ENCODE data around the gene ATE1. TPM values are rescaled to one million over a fixed set of nuclear protein-coding genes. Genes with fewer than 3 reads are reported as not detected.
A peak's percentile ranks its signal among the peaks of the same experiment; 100 is the strongest.

Gene ATE1
- total RNA-seq, 3 donors from 2014 or later (not counting 1 experiment from before 2014, with no cell fraction given): 30.4 to 40.6 (median 30.5) TPM

- Histone ChIP-seq H3K36me3 (ENCODE audit: control insufficient read depth, insufficient read depth, low read length) (peaks cover 3% of the 10 kb centered on the region), H3K27me3 (ENCODE audit: control insufficient read depth, insufficient read depth, low read length) (no peaks in the 10 kb centered on the region), H3K4me1 (ENCODE audit: control insufficient read depth, insufficient read depth, low read length) (no peaks in the 10 kb centered on the region), H3K4me3 (ENCODE audit: low read length) (no peak overlapping the region), H3K27ac (ENCODE audit: low read length) (no peak overlapping the region), H3K9me3 (ENCODE audit: control insufficient read depth, insufficient read depth, low read length) (no peaks in the 10 kb centered on the region)
- DNase-seq (no peak), ATAC-seq (no peak)
- Mint-ChIP-seq H3K36me3 (no peaks in the 10 kb centered on the region), H3K9me3 (no peaks in the 10 kb centered on the region), H3K27ac (no peak overlapping the region), H3K27me3 (ENCODE audit: low read depth in 2 of 2) (no peaks in the 10 kb centered on the region), H3K4me3 (no peak overlapping the region), H3K4me1 (peaks cover 18% of the 10 kb centered on the region in 2 donors)
- WGBS (ENCODE audit: insufficient coverage): 70% methylated on average over 3 of the region's 3 CpGs
- TF ChIP-seq CTCF (IDR thresholded peaks at IDR 0.05): no peak
- intact Hi-C loops (cut with micrococcal nuclease): no loop called here
These were observed 67.0 kb downstream of the ATE1 start for GRCh38 chr10:121860810-121861209.

- Histone ChIP-seq H3K4me3 (ENCODE audit: low read length) (no peak overlapping the region), H3K27ac (ENCODE audit: low read length) (no peak overlapping the region), H3K36me3 (ENCODE audit: control insufficient read depth, insufficient read depth, low read length) (peaks cover 3% of the 10 kb centered on the region), H3K27me3 (ENCODE audit: control insufficient read depth, insufficient read depth, low read length) (no peaks in the 10 kb centered on the region), H3K4me1 (ENCODE audit: control insufficient read depth, insufficient read depth, low read length) (no peaks in the 10 kb centered on the region), H3K9me3 (ENCODE audit: control insufficient read depth, insufficient read depth, low read length) (no peaks in the 10 kb centered on the region)
- TF ChIP-seq CTCF (IDR thresholded peaks at IDR 0.05): no peak
- DNase-seq: no peak
- H3K4me3 Mint-ChIP-seq: no peak overlapping the region
- H3K36me3 Mint-ChIP-seq: peaks cover 7% of the 10 kb centered on the region
- no peaks in the 10 kb centered on the region for H3K9me3 Mint-ChIP-seq
- H3K27me3 Mint-ChIP-seq (ENCODE audit: low read depth in 2 of 2): no peaks in the 10 kb centered on the region
- intact Hi-C loops (cut with micrococcal nuclease): no loop called here
- H3K4me1 Mint-ChIP-seq: peaks cover 0 to 5% of the 10 kb centered on the region in 2 donors
- peak in 1 of 3 donors; percentile 67 for ATAC-seq
- WGBS (ENCODE audit: insufficient coverage): 62% methylated on average over 3 of the region's 4 CpGs
- peak overlapping the region in 1 of 2 donors; percentile 46 for H3K27ac Mint-ChIP-seq
These were observed 72.9 kb downstream of the ATE1 start for GRCh38 chr10:121854809-121855445.

GRCh38 chr10:121853950-121854349 lies 73.9 kb downstream of the ATE1 start:
- H3K36me3 Mint-ChIP-seq: peaks cover 9% of the 10 kb centered on the region
- Histone ChIP-seq H3K4me3 (ENCODE audit: low read length) (no peak overlapping the region), H3K4me1 (ENCODE audit: control insufficient read depth, insufficient read depth, low read length) (no peaks in the 10 kb centered on the region), H3K27me3 (ENCODE audit: control insufficient read depth, insufficient read depth, low read length) (no peaks in the 10 kb centered on the region), H3K36me3 (ENCODE audit: control insufficient read depth, insufficient read depth, low read length) (peaks cover 5% of the 10 kb centered on the region), H3K9me3 (ENCODE audit: control insufficient read depth, insufficient read depth, low read length) (no peaks in the 10 kb centered on the region), H3K27ac (ENCODE audit: low read length) (no peak overlapping the region)
- no peak for TF ChIP-seq CTCF (IDR thresholded peaks at IDR 0.05)
- ATAC-seq (no peak), DNase-seq (no peak)
- no peaks in the 10 kb centered on the region for H3K27me3 Mint-ChIP-seq (ENCODE audit: low read depth in 2 of 2)
- no peak overlapping the region for H3K4me3 Mint-ChIP-seq
- peaks cover 0 to 5% of the 10 kb centered on the region in 2 donors for H3K4me1 Mint-ChIP-seq
- no peaks in the 10 kb centered on the region for H3K9me3 Mint-ChIP-seq
- intact Hi-C loops (cut with micrococcal nuclease): no loop called here
- no peak overlapping the region for H3K27ac Mint-ChIP-seq

- Histone ChIP-seq H3K4me3 (ENCODE audit: low read length) (no peak overlapping the region), H3K27me3 (ENCODE audit: control insufficient read depth, insufficient read depth, low read length) (no peaks in the 10 kb centered on the region), H3K27ac (ENCODE audit: low read length) (no peak overlapping the region), H3K9me3 (ENCODE audit: control insufficient read depth, insufficient read depth, low read length) (no peaks in the 10 kb centered on the region), H3K4me1 (ENCODE audit: control insufficient read depth, insufficient read depth, low read length) (no peaks in the 10 kb centered on the region), H3K36me3 (ENCODE audit: control insufficient read depth, insufficient read depth, low read length) (peaks cover 3% of the 10 kb centered on the region)
- H3K36me3 Mint-ChIP-seq: peaks cover 9% of the 10 kb centered on the region
- 92% methylated on average over 1 of the region's 1 CpG for WGBS (ENCODE audit: insufficient coverage)
- intact Hi-C loops (cut with micrococcal nuclease): no loop called here
- H3K27me3 Mint-ChIP-seq (ENCODE audit: low read depth in 2 of 2): no peaks in the 10 kb centered on the region
- DNase-seq: no peak
- ATAC-seq: no peak
- peaks cover 0 to 5% of the 10 kb centered on the region in 2 donors for H3K4me1 Mint-ChIP-seq
- H3K9me3 Mint-ChIP-seq: no peaks in the 10 kb centered on the region
- H3K4me3 Mint-ChIP-seq: no peak overlapping the region
- no peak overlapping the region for H3K27ac Mint-ChIP-seq
- TF ChIP-seq CTCF (IDR thresholded peaks at IDR 0.05): no peak
These were observed 76.0 kb downstream of the ATE1 start for GRCh38 chr10:121851786-121852185.
